A549 (cell line): ENCODE data around the gene LBH. TPM values are rescaled to one million over a fixed set of nuclear protein-coding genes. Genes with fewer than 3 reads are reported as not detected.
A peak's percentile ranks its signal among the peaks of the same experiment; 100 is the strongest.

Source experiments
- ATAC-seq, 2 experiments: fragments of 200-7000 bp in 1 of 2; fragments of >200 bp in 1 of 2; cut with Nextera tagmentation in 1 of 2; cut with Tn5 transposase in 1 of 2; 3 replicates each; pipeline versions ENCODE4 v1.8.0 to v1.9.1; 2018 to 2020; ENCODE audit warnings: mild to moderate bottlenecking in 1 of 2, moderate library complexity in 1 of 2
- CTCF ChIA-PET: fragments of 300-600 bp; sonication (Branson Sonifier 250); formaldehyde crosslinking; extraction: SDS; loops from one replicate; lab custom pipeline; 2021; ENCODE audit warnings: antibody characterized with exemption, inconsistent platforms; lab: Yijun Ruan, JAX
- POLR2A ChIA-PET: fragments of 350-600 bp; formaldehyde crosslinking; extraction: SDS; loops from one replicate; lab custom pipeline; 2021; ENCODE audit warnings: antibody characterized with exemption, inconsistent platforms; lab: Yijun Ruan, JAX
- DNase-seq, 2 experiments: peaks; one replicate each; pipeline versions ENCODE4 v3.0.0 to v3.0.0-alpha.2; 2011 to 2016; ENCODE audit warnings: low read depth in 1 of 2, low spot score in 1 of 2
- FAIRE-seq: peaks from 2 replicates; lab custom pipeline; 2011; peaks lifted over from hg19 to GRCh38; lab: Jason Lieb, UNC
- H3K27ac ChIP-seq, 2 experiments: fragments of >200 bp; sonication (Bioruptor Twin); formaldehyde crosslinking; 3 replicates each; pipeline ENCODE4 v1.5.1; 2016 to 2017
- H3K4me1 ChIP-seq: fragments of >200 bp; sonication (Bioruptor Twin); formaldehyde crosslinking; 3 replicates; pipeline ENCODE4 v1.6.1; 2016
- H3K4me2 ChIP-seq: fragments of >200 bp; sonication (Bioruptor Twin); formaldehyde crosslinking; 3 replicates; pipeline ENCODE4 v1.6.1; 2016
- H3K4me3 ChIP-seq: fragments of >200 bp; sonication (Bioruptor Twin); formaldehyde crosslinking; 3 replicates; pipeline ENCODE4 v1.5.1; 2016
- H3K9me3 ChIP-seq: fragments of >200 bp; sonication (Bioruptor Twin); formaldehyde crosslinking; 3 replicates; pipeline ENCODE4 v1.6.1; 2016
- BHLHE40 ChIP-seq: IDR thresholded peaks from 2 replicates; pipeline ENCODE4 v1.6.1; 2012; ENCODE audit warnings: low read depth, low read length, inconsistent platforms
- CBX8 ChIP-seq: fragments of 200-600 bp; sonication (generic); IDR thresholded peaks from 2 replicates; pipeline ENCODE4 v1.6.1; 2016
- CEBPB ChIP-seq, 2 experiments: fragments of >200 bp in 1 of 2; sonication (Bioruptor Twin) in 1 of 2; formaldehyde crosslinking in 1 of 2; IDR thresholded peaks; 2 replicates each; pipeline ENCODE4 v1.6.1; 2012 to 2016
- CHD4 ChIP-seq: fragments of 200-600 bp; sonication (generic); IDR thresholded peaks from 2 replicates; pipeline ENCODE4 v1.6.1; 2016; ENCODE audit warnings: antibody characterized with exemption, mild to moderate bottlenecking, borderline replicate concordance
- EHF ChIP-seq: fragments of 250-450 bp; sonication (Bioruptor Pico); IDR thresholded peaks from 2 replicates; pipeline ENCODE4 v1.5.0; 2020; ENCODE audit warnings: mild to moderate bottlenecking
- EHMT2 ChIP-seq: fragments of 200-600 bp; sonication (generic); IDR thresholded peaks from 2 replicates; pipeline ENCODE4 v1.6.1; 2016; ENCODE audit warnings: antibody characterized with exemption, low read depth, mild to moderate bottlenecking, moderate library complexity
- ESRRA ChIP-seq: fragments of 150-350 bp; IDR thresholded peaks from 2 replicates; pipeline ENCODE4 v1.6.1; 2014; ENCODE audit warnings: mild to moderate bottlenecking, low read length, borderline replicate concordance
- FOSL2 ChIP-seq, 2 experiments: fragments of 450-650 bp in 1 of 2; fragments of >200 bp in 1 of 2; sonication (Bioruptor Twin) in 1 of 2; formaldehyde crosslinking; IDR thresholded peaks; 2 replicates each; pipeline versions ENCODE4 v1.5.0 to v1.6.1; 2016 to 2020; ENCODE audit warnings: mild to moderate bottlenecking in 1 of 2, moderate library complexity in 1 of 2
- FOXS1 ChIP-seq: fragments of 250-450 bp; sonication (Bioruptor Pico); IDR thresholded peaks from 2 replicates; pipeline ENCODE4 v1.5.0; 2020; ENCODE audit warnings: mild to moderate bottlenecking, moderate library complexity
- GATA3 ChIP-seq: IDR thresholded peaks from 2 replicates; pipeline ENCODE4 v1.6.1; 2012; ENCODE audit warnings: borderline replicate concordance
- HEYL ChIP-seq: fragments of 250-450 bp; sonication (Bioruptor Pico); IDR thresholded peaks from 2 replicates; pipeline ENCODE4 v1.8.0; 2021; ENCODE audit warnings: mild to moderate bottlenecking, moderate library complexity
- HOXA7 ChIP-seq: fragments of 250-450 bp; sonication (Bioruptor Pico); IDR thresholded peaks from 2 replicates; pipeline ENCODE4 v1.5.0; 2020; ENCODE audit warnings: mild to moderate bottlenecking, moderate library complexity
- HOXB13 ChIP-seq: fragments of 250-450 bp; sonication (Bioruptor Pico); IDR thresholded peaks from 2 replicates; pipeline ENCODE4 v1.5.0; 2020; ENCODE audit warnings: low read depth, mild to moderate bottlenecking, moderate library complexity
- JUNB ChIP-seq: fragments of >200 bp; sonication (Bioruptor Twin); formaldehyde crosslinking; IDR thresholded peaks from 2 replicates; pipeline ENCODE4 v1.6.1; 2016
- KDM1A ChIP-seq: fragments of 200-600 bp; sonication (generic); IDR thresholded peaks from 2 replicates; pipeline ENCODE4 v1.6.1; 2016; ENCODE audit warnings: low read depth, mild to moderate bottlenecking
- MAFK ChIP-seq: fragments of 450-650 bp; IDR thresholded peaks from 2 replicates; pipeline ENCODE4 v1.6.1; 2014; ENCODE audit not compliant: partially characterized antibody
- MAX ChIP-seq: IDR thresholded peaks from 2 replicates; pipeline ENCODE4 v1.6.1; 2012
- MAZ ChIP-seq: fragments of 150-350 bp; IDR thresholded peaks from 2 replicates; pipeline ENCODE4 v1.6.1; 2014; ENCODE audit warnings: antibody characterized with exemption, low read depth, low read length, borderline replicate concordance
- MYC ChIP-seq: IDR thresholded peaks from 2 replicates; pipeline ENCODE4 v1.6.1; 2012; ENCODE audit warnings: mild to moderate bottlenecking, inconsistent platforms, low read length, improper control_type of control experiment, borderline replicate concordance
- NFE2L2 ChIP-seq: fragments of 150-350 bp; conservative IDR thresholded peaks from 2 replicates; pipeline ENCODE4 v1.6.1; 2014; ENCODE audit warnings: low read length
- NPAS2 ChIP-seq: fragments of 250-450 bp; sonication (Bioruptor Pico); IDR thresholded peaks from 2 replicates; pipeline ENCODE4 v1.8.0; 2022; ENCODE audit warnings: mild to moderate bottlenecking, moderate library complexity, borderline replicate concordance
- PHF8 ChIP-seq: fragments of 200-600 bp; sonication (generic); IDR thresholded peaks from 2 replicates; pipeline ENCODE4 v1.6.1; 2016; ENCODE audit warnings: low read depth, mild to moderate bottlenecking, antibody characterized with exemption, moderate library complexity, borderline replicate concordance
- RCOR1 ChIP-seq: fragments of 150-350 bp; IDR thresholded peaks from 2 replicates; pipeline ENCODE4 v1.6.1; 2014; ENCODE audit warnings: antibody characterized with exemption, low read length, low read depth
- RFX5 ChIP-seq: fragments of 450-650 bp; IDR thresholded peaks from 2 replicates; pipeline ENCODE4 v1.7.1; 2014; ENCODE audit warnings: antibody characterized with exemption, mild to moderate bottlenecking, moderate library complexity
- SMC3 ChIP-seq: fragments of >200 bp; sonication (Bioruptor Twin); formaldehyde crosslinking; IDR thresholded peaks from 3 replicates; pipeline ENCODE4 v1.6.1; 2018; ENCODE audit warnings: inconsistent platforms
- SREBF2 ChIP-seq: fragments of 450-650 bp; IDR thresholded peaks from 2 replicates; pipeline ENCODE4 v1.6.1; 2014; ENCODE audit warnings: mild to moderate bottlenecking, moderate library complexity
- ZC3H11A ChIP-seq: fragments of 450-650 bp; IDR thresholded peaks from 2 replicates; pipeline ENCODE4 v1.6.1; 2014; ENCODE audit warnings: antibody characterized with exemption, mild to moderate bottlenecking
- WGBS: methylation state at CpG from one replicate; pipeline ENCODE4 v1.1.6; 2017; ENCODE audit errors: missing lambda C conversion rate; 5-methylcytosine and 5-hydroxymethylcytosine counted together
- polyA plus RNA-seq, 4 experiments: library from polyadenylated mRNA; depleted of rRNA in 3 of 4; stranded (reverse); fragments of >200 nt; fragmentation: RNase III in 1 of 4; extraction: RNeasy Plus Mini Kit Qiagen cat#74134 plus additional on column Dnase treatment in 1 of 4; gene quantifications; 2 replicates in 3 of 4; 3 replicates in 1 of 4; pipeline ENCODE4 v1.2.3, GENCODE V29; 2011 to 2017
- TF ChIP-seq, protein P1 (sequence below): fragments of >200 bp; sonication (Bioruptor Twin); formaldehyde crosslinking; IDR thresholded peaks from 3 replicates; pipeline ENCODE4 v1.5.1; 2016
- TF ChIP-seq, protein P2 (sequence below): IDR thresholded peaks from 2 replicates; pipeline ENCODE4 v1.6.1; 2012; ENCODE audit warnings: low read depth, borderline replicate concordance
- TF ChIP-seq, protein P3 (sequence below): fragments of 200-600 bp; sonication (generic); IDR thresholded peaks from 2 replicates; pipeline ENCODE4 v1.6.1; 2016; ENCODE audit warnings: antibody characterized with exemption, mild to moderate bottlenecking, moderate library complexity
- TF ChIP-seq, protein P4 (sequence below): fragments of >200 bp; sonication (Bioruptor Twin); formaldehyde crosslinking; IDR thresholded peaks from 3 replicates; pipeline ENCODE4 v1.6.1; 2016

The LBH gene
- polyA plus RNA-seq, 2 of the 4 experiments (the other 2 are of a cell fraction) = 163 to 216 TPM

- ChIA-PET CTCF (interaction anchor here (0.6 to 12.4 kb wide), 9 partner anchors 11 to 485 kb away, joined by 3 to 107 read pairs (median 4); partner anchors contain the start of gene LCLAT1), POLR2A (no interaction called here)
- ATAC-seq = no peak
- H3K4me3 ChIP-seq = no peak overlapping the region
- H3K27ac ChIP-seq = no peak overlapping the region
- H3K4me1 ChIP-seq = peaks cover 4% of the 10 kb centered on the region; the same call in 1 of the 3 replicates
- FAIRE-seq = peak; percentile 32
- no peak for TF ChIP-seq FOXS1 (CRISPR knock-in tag)
- TF ChIP-seq CHD4 = no peak
- TF ChIP-seq KDM1A = no peak
- TF ChIP-seq RCOR1 = no peak
- TF ChIP-seq HEYL = no peak
- no peak for TF ChIP-seq EHF (CRISPR knock-in tag)
- no peak for TF ChIP-seq SMC3
- no peak for TF ChIP-seq EHMT2
- TF ChIP-seq PHF8 = no peak
- TF ChIP-seq MAX = no peak
- TF ChIP-seq MYC = no peak
- TF ChIP-seq NPAS2 (CRISPR knock-in tag) = no peak
- TF ChIP-seq RFX5 = no peak
- TF ChIP-seq BHLHE40 = no peak
- TF ChIP-seq GATA3 = no peak
- no peak for TF ChIP-seq HOXA7
- TF ChIP-seq SREBF2 = no peak
- TF ChIP-seq, all 56 proteins: peak for 0
- WGBS = 78% methylated on average over 10 of the region's 10 CpGs
- Histone ChIP-seq H3K9me3 (no peaks in the 10 kb centered on the region), H3K4me2 (no peak overlapping the region)
- no peak for DNase-seq
Measured at GRCh38 chr2:30226144-30227032, 4.9 kb upstream of the LBH start.

DNA sequence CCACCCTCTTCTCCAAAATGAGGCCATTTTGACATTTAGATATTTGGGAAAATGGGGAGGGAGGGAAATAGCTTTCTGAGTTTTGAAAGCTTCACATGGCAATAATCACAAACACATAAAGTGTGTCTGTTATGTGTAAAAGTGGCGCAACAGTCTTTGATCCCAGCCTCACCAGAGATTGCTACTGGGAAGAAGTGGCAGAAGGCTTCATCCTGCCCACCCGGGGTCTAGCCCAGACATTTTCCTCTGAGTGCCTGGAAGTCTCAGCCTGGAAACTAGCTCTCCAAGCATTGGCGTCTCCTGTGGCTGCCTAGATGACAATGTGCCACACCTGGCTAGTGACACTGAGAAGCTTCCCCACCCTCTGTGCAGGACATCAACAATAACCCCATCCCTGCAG is 1.7 kb upstream of the LBH start:
- DNase-seq (no peak), FAIRE-seq (no peak), ATAC-seq (no peak)
- CTCF ChIA-PET = interaction anchor here (1.0 to 12.4 kb wide), 13 partner anchors 9 to 908 kb away, joined by 3 to 107 read pairs (median 8); partner anchors contain the start of gene GALNT14
- Histone ChIP-seq H3K4me1 (peaks cover 15% of the 10 kb centered on the region), H3K4me2 (no peak overlapping the region), H3K4me3 (no peak overlapping the region), H3K27ac (no peak overlapping the region), H3K9me3 (no peaks in the 10 kb centered on the region)
- 95% methylated on average over 3 of the region's 3 CpGs for WGBS
- POLR2A ChIA-PET = no interaction called here
- TF ChIP-seq CBX8 (no peak), HOXB13 (CRISPR knock-in tag) (no peak), NFE2L2 (no peak), MYC (no peak), JUNB (no peak), ZC3H11A (no peak), FOSL2 (IDR thresholded peaks at IDR 0.05) (no peak), FOSL2 (CRISPR knock-in tag; IDR thresholded peaks at IDR 0.05) (no peak), ESRRA (no peak), HEYL (no peak), CEBPB (IDR thresholded peaks at IDR 0.05) (no peak), EHF (CRISPR knock-in tag) (no peak), MAFK (no peak), KDM1A (no peak), MAZ (no peak)
- TF ChIP-seq, protein P1, sequence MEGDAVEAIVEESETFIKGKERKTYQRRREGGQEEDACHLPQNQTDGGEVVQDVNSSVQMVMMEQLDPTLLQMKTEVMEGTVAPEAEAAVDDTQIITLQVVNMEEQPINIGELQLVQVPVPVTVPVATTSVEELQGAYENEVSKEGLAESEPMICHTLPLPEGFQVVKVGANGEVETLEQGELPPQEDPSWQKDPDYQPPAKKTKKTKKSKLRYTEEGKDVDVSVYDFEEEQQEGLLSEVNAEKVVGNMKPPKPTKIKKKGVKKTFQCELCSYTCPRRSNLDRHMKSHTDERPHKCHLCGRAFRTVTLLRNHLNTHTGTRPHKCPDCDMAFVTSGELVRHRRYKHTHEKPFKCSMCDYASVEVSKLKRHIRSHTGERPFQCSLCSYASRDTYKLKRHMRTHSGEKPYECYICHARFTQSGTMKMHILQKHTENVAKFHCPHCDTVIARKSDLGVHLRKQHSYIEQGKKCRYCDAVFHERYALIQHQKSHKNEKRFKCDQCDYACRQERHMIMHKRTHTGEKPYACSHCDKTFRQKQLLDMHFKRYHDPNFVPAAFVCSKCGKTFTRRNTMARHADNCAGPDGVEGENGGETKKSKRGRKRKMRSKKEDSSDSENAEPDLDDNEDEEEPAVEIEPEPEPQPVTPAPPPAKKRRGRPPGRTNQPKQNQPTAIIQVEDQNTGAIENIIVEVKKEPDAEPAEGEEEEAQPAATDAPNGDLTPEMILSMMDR = no peak
- TF ChIP-seq, protein P2, sequence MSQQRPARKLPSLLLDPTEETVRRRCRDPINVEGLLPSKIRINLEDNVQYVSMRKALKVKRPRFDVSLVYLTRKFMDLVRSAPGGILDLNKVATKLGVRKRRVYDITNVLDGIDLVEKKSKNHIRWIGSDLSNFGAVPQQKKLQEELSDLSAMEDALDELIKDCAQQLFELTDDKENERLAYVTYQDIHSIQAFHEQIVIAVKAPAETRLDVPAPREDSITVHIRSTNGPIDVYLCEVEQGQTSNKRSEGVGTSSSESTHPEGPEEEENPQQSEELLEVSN = no peak
- TF ChIP-seq, protein P3, sequence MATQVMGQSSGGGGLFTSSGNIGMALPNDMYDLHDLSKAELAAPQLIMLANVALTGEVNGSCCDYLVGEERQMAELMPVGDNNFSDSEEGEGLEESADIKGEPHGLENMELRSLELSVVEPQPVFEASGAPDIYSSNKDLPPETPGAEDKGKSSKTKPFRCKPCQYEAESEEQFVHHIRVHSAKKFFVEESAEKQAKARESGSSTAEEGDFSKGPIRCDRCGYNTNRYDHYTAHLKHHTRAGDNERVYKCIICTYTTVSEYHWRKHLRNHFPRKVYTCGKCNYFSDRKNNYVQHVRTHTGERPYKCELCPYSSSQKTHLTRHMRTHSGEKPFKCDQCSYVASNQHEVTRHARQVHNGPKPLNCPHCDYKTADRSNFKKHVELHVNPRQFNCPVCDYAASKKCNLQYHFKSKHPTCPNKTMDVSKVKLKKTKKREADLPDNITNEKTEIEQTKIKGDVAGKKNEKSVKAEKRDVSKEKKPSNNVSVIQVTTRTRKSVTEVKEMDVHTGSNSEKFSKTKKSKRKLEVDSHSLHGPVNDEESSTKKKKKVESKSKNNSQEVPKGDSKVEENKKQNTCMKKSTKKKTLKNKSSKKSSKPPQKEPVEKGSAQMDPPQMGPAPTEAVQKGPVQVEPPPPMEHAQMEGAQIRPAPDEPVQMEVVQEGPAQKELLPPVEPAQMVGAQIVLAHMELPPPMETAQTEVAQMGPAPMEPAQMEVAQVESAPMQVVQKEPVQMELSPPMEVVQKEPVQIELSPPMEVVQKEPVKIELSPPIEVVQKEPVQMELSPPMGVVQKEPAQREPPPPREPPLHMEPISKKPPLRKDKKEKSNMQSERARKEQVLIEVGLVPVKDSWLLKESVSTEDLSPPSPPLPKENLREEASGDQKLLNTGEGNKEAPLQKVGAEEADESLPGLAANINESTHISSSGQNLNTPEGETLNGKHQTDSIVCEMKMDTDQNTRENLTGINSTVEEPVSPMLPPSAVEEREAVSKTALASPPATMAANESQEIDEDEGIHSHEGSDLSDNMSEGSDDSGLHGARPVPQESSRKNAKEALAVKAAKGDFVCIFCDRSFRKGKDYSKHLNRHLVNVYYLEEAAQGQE = no peak
- TF ChIP-seq, protein P4, sequence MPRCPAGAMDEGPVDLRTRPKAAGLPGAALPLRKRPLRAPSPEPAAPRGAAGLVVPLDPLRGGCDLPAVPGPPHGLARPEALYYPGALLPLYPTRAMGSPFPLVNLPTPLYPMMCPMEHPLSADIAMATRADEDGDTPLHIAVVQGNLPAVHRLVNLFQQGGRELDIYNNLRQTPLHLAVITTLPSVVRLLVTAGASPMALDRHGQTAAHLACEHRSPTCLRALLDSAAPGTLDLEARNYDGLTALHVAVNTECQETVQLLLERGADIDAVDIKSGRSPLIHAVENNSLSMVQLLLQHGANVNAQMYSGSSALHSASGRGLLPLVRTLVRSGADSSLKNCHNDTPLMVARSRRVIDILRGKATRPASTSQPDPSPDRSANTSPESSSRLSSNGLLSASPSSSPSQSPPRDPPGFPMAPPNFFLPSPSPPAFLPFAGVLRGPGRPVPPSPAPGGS = no peak
